ENCODE measurements around the gene C1GALT1.

The C1GALT1 gene

DNA sequence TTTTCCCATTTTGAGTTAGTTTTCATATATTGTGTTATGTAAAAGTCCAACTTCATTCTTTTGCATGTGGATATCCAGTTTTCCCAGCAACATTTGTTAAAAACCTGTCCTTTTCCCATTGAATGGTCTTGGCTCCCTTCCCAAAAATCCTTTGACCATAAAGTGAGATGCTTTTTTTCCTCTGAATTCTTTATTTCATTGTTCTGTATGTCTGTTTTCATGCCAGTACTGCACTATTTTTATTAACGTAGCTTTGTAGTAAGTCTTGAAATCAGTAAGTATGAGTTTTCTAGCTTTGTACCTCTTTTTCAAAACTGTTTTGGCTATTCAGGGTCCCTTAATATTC is 20.0 kb downstream of the C1GALT1 start:
- DNase-seq = no peak

DNA sequence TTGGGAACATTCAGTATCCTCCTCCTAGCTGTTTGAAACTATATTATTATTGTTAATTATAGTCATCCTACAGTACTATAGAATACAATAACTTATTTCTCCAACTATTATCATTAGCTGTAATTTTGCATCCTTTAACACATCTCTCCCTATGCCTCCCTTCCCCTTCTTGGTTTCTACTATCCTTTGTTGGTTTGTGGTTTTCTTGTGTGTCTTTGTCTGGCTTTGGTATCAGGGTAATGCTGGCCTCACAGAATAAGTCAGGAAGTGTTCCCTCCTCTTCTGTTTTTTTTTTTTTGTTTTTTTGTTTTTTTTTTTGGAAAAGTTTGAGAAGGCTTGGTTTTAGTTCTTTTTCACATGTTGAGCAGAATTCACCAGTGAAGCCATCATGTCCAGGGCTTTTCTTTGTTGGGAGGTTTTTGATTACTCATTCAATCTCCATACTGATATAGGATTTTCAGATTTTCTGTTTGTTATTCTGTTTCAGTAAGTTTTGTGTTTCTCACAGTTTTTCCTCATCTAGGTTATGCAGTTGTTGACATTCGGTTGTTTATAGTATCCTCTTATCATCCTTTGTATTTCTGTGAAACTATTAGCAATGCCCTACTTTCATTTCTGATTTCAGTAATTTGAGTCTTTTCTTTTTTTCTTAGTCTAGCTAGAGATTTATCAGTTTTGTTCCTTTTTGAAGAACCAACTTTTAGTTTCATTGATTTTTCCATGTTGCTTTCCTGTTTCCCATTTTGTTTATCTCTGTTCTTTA is 21.6 kb downstream of the C1GALT1 start:
- no peak for DNase-seq

DNA sequence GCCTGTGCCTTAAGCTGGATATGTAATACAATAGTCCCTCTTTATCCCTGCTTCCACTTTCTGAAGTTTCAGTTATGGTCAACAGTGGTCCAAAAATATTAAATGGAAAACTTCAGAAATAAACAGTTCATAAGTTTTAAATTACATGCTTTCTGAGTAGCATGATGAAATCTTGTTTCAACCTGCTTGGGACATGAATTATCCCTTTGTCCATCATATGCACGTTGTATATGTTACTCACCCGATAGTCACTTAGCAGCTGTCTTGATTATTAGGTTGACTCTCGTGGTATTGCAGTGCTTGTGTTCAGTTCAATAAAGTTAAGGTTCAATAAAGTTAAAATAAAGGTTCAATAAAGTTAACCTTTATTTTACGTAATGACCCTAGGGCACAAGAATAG is 25.5 kb downstream of the C1GALT1 start:
- DNase-seq = no peak

DNA sequence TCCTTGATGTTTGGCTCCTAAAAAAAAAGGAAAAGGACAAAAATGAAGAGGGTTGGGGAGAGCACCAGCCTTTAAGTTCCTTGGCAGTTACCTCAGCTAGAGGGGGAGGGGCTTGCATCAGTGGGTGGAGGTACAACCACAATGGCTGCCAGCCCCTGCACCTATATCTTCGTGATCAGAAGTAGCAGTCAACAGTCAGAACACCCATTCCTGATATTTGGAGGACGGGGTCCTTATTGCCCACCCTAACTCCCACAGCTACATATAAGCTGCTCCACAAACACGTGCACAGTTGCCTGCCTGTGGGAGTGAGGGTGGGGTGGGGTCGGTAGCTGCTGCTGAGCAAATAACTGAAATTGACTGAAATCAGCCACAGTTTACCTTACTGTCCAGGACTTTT is 26.2 kb downstream of the C1GALT1 start:
- DNase-seq = no peak

DNA sequence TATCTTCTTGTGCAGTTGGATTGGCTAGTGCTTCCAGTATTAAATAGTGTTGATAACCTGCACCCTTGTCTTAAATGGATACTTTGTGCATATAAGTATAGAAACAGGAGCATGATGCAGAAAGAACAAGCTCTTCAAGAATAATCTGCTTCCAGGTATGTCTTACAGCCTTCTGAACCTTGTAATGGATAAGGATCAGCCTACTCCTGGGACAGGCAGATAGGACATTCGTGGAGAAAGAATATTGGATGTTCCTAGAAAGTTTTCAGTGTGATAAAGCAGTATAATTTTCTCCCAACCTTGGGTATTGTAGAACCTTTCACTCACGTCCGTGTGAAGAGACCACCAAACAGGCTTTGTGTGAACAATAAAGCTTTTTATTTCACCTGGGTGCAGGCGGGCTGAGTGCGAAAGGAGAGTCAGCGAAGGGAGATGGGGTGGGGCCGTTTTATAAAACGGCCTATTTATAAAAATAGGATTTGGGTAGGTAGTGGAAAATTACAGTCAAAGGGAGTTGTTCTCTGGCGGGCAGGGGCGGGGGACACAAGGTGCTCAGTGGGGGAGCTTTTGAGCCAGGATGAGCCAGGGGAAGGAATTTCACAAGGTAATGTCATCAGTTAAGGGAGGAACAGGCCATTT is 27.2 kb downstream of the C1GALT1 start:
- no peak for DNase-seq

DNA sequence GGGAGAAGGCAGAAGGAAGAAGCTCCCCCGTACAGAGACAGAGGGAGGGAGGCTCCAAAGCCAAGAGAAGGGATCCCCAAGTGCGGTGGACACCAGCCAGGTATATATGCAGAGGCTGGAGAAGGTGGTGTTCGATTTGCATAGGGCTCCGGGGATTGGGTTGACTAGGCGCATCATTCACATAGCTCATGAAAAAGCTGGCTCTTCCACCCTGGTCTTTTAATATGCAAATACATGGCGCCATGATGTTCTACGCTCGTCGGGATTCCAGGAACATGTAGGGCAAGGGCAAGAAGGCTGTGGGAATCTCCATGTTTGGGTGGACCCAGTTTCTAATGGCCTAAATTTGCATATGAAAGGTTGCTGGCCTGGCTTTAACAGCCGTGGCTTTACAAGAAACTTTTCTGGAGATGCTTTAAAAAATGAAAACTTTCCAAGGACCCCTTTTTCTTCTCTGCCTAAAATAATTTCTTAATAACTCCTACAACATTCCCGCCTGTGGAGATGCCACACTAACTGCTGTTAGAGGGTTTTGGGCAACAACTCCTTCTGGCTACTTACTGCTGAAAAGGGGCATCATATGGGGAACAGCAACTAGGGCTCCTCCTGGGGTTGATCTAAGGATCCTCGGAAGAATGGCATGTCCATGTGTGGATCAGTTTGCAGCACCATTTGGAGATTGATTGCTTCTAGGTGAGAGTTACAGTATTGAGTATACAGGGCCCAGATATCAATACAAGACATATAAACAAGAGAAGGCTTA is 28.3 kb downstream of the C1GALT1 start:
- DNase-seq = no peak

DNA sequence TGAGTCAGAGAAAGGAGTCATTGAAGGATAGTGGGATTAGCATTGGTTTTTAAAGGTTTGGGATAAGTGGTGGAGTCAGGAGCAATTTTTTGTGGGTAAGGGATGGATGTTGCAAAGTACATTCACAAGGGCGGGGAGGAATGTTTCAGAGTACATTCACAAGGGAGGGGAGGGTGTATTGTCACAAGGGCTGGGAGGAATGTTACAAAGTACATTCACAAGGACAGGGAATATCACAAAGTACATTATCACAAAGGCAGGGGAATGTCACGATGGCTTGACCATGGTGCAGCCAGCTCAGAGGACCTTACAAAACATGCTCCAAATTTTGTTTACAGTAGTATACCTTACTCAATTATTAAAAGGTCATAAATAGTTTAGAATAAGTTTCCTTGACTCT is 30.3 kb downstream of the C1GALT1 start:
- DNase-seq = no peak

DNA sequence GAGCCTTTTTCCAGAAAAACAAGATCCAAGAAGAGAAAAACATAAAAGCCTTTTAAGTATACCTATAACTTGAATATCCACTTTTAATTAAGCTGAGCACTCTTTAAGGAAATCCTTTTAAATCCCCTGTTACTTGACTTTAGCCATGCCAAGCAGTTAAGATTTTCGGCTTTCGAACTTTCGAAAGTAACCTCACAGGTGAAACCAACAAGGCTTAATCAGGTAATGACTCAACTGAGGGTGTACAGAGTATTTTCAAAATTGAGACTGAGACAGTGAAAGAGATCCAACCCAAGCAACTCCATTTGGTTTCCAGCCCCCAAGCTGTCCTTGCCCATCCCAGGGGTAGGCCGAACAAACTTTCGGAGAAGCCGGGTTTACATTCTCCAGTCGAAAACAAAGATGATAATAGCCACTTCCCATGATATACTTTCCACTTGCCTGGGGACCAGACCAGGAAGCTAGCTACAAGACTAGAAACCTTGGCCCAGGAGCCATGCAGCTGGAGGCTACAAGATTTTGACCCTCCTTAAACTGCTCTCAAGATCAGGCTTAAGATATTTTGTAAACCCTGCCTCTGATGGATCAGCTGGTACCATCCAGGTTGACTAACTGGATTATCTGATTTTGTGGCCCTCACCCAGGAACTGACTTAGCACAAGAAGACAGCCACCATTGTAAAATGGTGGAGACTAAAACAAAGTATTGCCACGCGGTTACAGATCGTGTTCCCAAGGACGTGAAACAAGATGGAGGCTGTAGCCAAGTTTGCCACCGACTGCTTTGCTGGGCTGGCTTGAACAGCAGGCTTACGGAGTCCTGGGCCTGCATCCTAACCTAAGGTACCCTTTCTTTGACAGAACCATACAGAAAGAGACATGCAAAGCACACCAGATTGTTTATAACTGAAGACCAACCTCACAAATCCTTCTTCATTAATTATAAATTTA is 32.3 kb downstream of the C1GALT1 start:
- no peak for DNase-seq

DNA sequence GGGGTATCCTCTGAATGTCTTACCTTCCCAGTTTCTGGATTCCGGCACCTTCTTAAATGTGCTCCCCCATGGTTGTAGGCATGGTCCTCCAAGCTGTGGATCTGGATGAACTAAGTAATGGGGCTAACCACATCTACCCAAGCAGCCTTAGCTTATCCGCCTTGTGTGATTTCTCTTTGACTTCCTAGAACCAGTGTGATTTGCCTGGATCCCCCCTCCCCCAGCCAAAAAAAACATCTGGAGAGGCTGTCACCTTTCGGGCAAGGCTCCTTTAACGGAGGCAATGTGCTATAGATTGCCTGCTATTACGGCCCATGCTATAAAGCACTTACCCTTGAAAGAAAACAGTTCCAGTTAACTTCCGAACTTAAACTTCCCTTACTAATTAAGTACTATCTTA is 33.9 kb downstream of the C1GALT1 start:
- DNase-seq = no peak

DNA sequence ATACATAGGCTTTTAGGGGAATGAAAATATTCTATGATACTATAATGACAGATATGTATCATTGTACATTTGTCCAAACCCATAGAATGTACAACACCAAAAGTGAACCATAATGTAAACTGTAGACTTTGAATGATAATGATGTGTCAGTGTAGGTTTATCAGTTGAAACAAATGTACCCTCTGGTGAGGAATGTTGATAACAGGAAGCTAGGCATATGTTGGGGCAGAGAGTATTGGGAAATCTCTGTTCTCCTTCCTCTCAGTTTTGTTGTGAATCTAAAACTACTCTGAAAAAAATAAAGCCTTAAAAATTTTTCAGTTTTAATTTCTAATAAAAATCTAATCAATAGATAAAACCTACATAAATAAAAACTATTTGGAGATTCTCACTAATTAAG is 36.9 kb downstream of the C1GALT1 start:
- DNase-seq = no peak

DNA sequence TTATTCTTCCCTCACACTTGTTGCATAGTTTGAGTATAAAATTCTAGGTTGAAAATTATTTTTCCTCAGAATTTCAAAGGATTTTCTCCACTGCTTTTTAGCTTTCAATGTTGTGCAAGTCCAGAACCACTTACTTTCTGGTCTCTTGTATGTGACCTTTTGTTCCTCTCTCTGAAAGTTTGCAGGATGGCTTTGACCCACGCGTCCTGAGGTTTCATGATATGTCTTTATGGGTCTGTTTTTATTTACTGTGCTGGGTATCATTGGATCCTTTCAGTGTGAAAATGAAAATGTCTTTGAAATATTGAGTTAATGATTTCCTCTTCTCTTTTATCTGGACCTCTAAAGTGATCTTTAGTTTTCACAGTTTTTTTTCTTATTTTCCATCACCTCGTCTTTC is 38.5 kb downstream of the C1GALT1 start:
- DNase-seq = no peak

DNA sequence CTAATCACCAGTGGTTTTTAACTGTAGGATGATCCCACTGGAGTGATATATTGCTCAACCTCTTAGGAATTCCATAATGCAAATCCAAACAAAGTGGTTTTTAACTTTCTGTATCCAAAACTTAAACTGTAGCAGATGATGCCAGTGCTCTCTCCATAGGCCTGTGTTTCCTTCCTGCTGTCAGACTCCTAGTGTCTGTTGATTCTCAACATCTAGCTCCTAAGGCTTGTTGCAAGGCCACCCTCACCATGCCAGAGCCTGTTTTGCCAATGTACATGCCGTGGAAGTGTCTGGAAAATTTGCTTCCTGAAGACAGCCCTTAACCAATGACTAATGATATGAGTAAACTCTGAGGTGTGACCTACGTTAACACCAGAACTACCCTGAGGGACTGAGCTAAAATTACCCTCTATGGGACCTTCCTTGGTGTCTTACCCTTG is 39.3 kb downstream of the C1GALT1 start:
- no peak for DNase-seq

DNA sequence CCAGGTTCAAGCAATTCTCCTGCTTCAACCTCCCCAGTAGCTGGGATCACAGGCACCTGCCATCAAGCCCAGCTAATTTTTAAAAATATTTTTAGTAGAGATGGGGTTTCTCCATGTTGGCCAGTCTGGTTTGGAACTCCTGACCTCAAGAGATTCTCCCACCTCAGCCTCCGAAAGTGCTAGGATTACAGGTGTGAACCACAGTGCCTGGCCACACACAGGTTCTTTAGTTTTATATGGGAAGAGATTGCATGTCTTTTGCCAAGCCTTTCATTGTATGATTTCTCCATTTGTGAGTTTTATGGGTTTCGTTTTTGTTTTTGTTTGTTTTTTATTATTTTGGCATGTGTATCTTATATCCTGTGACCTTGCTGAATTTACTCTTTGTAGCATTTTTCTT is 40.9 kb downstream of the C1GALT1 start:
- DNase-seq = no peak

DNA sequence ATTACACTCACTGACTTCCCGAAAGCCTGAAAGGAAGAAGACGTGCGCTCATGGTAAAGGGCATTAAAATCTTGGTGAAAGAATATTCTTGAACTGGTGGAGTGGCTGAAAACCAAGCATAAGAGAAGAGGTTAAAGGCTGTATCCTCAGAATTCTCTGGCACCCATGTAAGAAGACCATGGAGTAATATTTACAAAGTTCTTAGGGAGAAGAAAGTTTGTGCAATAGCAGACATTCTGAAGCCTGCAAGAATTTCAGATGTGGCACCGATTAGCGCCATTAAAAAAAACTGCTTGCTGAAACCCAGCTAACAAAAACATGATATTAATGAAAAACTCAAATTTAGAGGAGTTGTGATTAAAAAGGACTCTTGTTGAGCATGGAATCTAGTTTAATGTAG is 44.1 kb downstream of the C1GALT1 start:
- DNase-seq = no peak

DNA sequence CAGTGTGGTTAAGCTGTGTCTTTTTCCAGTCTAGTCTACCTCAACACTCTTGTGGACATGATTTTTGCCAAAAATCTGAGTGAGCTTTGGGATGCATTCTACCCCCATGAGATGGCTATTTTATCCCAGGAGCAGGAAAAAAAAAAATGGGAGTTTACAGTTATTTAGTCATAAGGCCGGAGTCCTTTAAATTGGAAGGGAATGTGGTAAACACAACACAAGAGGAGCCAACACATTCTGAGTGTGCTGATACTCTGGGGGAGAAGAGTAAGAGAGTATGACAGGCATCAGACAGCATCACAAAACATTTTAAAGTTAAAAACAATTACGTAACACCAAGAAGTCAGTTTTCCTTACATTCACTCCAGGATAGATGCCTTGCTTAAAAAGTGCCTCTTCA is 46.1 kb downstream of the C1GALT1 start:
- DNase-seq = no peak

DNA sequence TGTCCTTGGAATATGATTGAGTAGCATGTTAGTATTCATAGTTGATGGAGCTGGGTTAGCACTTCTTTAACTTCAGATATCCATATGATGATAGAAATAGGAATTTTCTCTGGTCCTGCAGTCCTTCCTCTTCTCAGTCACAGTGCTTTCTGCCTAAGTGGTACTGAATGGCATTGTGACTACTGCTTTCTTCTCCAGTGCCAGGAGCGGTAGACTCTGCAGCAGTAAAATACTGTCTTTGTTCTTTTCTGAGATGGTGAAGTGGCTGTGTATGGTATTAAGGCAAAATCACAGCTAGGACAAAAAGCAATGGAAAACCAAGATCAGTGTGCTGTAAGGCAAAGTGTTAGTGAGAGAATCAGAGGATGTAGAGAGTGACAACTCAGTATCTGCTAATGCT is 46.6 kb downstream of the C1GALT1 start:
- DNase-seq = no peak

DNA sequence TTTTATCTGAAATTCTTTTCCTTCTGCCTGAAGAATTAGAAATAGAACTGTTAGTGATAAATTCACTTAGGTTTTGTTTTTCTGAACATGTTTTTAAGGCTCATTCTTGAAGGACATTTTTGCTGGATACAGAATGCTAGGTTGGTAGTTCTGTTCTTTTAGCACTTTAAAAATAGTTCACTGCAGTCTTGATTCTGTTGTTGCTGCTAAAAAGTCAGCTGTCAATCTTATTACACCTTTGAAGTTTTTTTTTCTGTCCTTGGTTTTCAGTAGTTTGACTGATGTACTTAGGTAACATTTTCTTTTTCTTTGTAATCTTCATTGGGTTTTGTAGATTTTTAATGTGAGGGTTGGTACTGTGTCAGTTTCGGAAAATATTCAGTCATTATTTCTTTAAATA is 48.7 kb downstream of the C1GALT1 start:
- no peak for DNase-seq

DNA sequence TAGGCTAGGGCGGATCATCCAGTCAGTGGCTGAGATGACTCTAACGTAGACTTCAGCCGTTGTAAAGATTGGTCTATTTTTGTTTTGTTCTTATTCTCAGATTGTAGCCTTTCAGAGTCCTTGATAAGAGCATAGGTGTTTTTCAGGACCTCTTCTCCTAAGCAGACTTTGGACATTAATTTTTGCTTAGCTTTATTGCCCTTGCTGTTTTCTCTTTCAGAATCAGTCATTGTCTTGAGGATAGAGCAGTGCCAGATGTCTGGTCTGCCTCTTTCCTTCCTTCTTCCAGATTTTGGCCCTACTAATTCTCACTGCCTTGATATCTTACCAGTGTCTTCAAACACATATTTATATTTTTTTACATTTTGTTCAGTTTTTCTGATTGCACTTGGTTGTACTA is 49.5 kb downstream of the C1GALT1 start:
- DNase-seq = no peak

DNA sequence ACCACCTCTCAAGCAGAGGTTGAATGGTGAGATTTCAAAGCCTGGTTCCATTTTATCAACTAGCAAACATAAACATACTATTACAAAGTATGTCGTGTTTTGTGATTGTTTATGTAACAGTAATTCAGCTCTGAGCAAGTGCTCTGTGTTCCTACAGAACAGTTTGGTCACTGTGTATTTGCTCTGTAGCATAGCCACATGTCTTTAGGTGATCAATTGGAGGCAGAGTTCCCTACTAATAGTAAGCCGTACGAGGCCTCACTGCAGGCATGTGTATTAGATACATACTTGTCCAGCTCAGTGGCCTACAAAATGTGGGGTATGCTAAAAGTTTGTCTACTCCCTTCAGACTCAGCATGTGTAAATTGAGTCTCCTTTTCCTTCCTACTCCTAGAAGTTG is 53.0 kb downstream of the C1GALT1 start:
- no peak for DNase-seq

DNA sequence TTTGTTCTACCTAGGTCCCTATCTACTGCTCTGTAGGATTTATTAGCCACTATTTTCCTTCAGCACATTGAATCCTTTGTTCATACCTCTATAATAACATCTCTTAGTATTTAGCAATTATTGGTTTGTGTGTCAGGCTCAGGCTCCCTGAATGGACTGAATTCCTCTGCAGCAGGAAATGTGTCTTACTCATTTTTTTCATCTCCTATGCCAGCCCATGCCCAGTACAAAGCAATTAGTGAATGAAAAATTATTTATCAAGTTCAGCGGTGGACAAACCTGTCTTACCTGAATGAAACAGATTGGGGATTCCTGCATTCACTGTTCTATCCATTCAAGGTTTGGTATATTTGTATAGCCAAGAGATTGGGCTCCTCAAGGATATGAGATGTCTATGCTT is 53.7 kb downstream of the C1GALT1 start:
- DNase-seq = no peak

DNA sequence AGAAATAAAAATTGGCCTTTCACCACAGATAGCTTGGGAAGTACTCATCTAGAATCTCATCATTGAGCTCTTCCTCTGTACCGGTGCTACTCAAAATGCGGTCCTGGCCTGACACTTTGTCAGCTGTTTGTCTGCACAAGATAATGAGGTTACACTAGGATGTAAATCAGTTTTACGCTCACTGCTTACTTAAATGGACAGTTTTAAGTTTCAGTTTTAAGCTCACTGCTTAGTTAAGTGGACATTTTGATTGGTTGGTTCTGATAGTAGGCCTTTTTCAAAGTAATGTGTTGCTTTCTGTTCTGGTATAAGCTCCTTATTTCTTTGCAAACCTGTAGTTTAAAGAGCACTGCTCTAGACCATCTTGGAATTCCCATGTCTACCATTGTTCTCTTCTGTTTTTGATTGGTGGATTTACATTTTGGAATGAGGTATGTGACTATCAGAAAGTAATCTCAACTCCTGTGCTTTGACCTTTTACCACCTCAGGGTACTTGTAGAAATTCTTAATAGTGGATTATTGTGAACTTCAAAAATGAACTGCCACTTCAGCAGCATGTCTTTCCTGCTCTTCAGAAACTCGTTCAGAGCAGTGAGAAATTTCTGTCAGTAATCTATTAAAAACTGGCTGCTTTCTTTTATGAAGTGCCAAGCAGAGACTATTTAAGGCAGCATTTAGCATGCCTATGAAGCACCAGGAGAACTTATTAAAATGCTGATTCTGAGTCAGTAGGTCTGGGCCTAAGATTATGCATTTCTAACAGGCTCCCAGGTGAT is 55.0 kb downstream of the C1GALT1 start:
- no peak for DNase-seq

DNA sequence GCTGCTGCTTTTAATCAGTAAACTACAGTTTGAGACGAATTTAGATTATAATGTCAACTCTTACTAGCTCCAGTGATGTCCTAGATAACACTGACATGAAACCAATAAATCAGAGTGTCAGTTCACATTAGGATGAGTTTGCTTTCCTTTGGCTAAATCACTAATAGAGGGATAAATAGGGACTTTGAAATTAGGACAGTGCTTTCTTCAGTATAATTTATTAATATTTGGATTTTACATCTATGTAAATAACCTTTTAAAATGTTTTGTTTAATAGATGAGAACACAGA is 55.6 kb downstream of the C1GALT1 start:
- DNase-seq = no peak

DNA sequence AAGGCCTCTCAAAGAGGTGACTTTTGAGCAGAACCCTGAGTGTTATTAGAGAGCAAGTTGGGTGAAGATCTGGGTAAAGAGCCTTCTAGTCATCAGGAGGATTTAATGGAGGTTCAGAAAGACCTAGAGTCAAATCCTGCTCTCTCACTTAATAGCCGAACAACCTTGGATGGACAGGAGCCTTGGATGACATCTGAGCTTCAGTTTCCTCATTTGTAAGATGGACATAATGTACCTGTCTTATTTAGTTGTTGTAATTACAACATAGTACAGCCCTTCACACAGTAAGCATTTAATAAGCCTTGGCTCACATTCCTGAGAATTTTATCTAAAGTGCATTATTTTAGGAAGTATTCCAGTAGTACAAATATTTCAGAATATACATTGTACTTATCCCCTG is 57.0 kb downstream of the C1GALT1 start:
- no peak for DNase-seq

Measured in NCI-H524 treated with DMSO at 0.1 percent for 48 hours (cell line).